ENCODE results near the gene TET3.

DNA sequence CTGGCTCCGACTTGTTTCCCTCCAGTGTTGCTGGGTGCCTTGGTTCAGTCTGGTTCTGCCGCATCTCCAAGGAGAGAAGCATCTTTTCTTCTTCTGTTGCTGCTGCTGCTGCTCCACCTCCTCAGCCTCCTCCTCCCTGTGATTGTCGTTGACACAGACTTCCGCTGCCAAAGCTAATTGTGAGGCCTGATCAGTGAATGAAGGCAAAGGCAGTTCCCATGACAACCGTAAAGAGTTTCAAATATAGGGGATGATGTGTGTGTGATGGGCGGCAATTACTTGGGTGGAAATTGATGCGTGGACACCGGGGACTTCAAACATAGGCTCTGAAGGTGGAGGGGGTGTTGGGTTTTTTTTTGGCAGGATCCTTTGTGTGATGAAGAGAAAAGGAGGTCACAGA, 13.7 kb downstream of the TET3 start:
- TF ChIP-seq, protein P1, sequence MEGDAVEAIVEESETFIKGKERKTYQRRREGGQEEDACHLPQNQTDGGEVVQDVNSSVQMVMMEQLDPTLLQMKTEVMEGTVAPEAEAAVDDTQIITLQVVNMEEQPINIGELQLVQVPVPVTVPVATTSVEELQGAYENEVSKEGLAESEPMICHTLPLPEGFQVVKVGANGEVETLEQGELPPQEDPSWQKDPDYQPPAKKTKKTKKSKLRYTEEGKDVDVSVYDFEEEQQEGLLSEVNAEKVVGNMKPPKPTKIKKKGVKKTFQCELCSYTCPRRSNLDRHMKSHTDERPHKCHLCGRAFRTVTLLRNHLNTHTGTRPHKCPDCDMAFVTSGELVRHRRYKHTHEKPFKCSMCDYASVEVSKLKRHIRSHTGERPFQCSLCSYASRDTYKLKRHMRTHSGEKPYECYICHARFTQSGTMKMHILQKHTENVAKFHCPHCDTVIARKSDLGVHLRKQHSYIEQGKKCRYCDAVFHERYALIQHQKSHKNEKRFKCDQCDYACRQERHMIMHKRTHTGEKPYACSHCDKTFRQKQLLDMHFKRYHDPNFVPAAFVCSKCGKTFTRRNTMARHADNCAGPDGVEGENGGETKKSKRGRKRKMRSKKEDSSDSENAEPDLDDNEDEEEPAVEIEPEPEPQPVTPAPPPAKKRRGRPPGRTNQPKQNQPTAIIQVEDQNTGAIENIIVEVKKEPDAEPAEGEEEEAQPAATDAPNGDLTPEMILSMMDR (IDR thresholded peaks at IDR 0.05; ENCODE audit: insufficient read depth, low read depth, low read length), result no peak
- no peak for TF ChIP-seq EZH2 (IDR thresholded peaks at IDR 0.05; ENCODE audit: insufficient read depth, low read length)
